ENCODE results near the gene CARD9. TPM values are rescaled to one million over a fixed set of nuclear protein-coding genes. Genes with fewer than 3 reads are reported as not detected.

CARD9 gene
- total RNA-seq, 1 donor from 2014 or later: 1.6 TPM

DNA sequence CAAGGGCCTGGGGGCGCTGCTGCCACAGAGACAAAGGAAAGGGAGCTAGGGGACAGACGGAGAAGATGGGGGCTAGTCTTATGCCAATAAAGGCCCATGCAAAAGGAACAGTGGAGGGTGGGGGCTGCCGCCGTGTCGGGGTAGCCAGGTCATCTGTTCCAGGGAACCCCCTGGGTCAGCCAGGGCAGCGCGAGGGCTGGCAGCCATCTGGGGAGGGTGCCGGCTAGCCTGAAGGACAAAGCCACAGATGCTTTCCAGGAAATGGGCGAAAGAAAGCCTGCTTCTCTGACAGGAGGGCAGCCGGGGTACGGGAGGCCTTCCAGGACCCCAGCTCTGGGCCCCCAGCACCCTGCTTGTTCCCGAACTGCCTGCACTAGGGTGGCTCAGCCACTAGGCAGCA is 1.6 kb upstream of the CARD9 start:
- H3K27ac Mint-ChIP-seq: no peak overlapping the region

DNA sequence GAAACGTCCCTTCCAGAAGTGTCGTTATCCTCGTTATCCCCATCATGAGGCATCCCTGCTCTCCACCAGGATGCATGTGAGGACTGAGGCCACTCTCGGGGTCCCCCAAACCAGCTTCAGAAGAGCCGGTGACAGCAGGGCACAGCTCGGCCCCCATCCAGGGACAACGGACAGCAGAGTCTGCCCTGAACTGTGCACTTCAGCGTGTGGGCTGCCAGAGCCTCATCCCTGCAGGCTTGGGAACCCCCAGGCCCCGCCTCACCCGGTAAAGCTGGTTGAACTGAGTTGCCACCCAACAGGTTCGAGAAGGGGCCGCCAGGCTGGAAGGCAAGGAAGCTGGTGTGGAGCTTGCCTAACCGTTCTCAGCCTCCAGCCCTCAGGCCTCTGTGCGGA is 710 bp upstream of the CARD9 start:
- H3K4me3 Mint-ChIP-seq (ENCODE audit: low read depth): no peak overlapping the region
- H3K9me3 Mint-ChIP-seq (ENCODE audit: low read depth): no peaks in the 10 kb centered on the region
- peaks cover 2% of the 10 kb centered on the region for H3K4me1 Mint-ChIP-seq (ENCODE audit: low read depth)
- H3K36me3 Mint-ChIP-seq (ENCODE audit: insufficient read depth): no peaks in the 10 kb centered on the region
- H3K27me3 Mint-ChIP-seq: no peaks in the 10 kb centered on the region
- no peak for DNase-seq (ENCODE audit: low spot score, unreplicated experiment)
- TF ChIP-seq CTCF (IDR thresholded peaks at IDR 0.05; ENCODE audit: unreplicated experiment): no peak
- no peak overlapping the region for H3K27ac Mint-ChIP-seq

More for the DNA sequence above, 1.6 kb upstream of the CARD9 start:
- no peak for DNase-seq (ENCODE audit: low spot score, unreplicated experiment)
- no peaks in the 10 kb centered on the region for H3K27me3 Mint-ChIP-seq
- H3K4me1 Mint-ChIP-seq (ENCODE audit: low read depth): peaks cover 2% of the 10 kb centered on the region
- H3K36me3 Mint-ChIP-seq (ENCODE audit: insufficient read depth): no peaks in the 10 kb centered on the region
- TF ChIP-seq CTCF (IDR thresholded peaks at IDR 0.05; ENCODE audit: unreplicated experiment): no peak
- no peaks in the 10 kb centered on the region for H3K9me3 Mint-ChIP-seq (ENCODE audit: low read depth)
- H3K4me3 Mint-ChIP-seq (ENCODE audit: low read depth): no peak overlapping the region

DNA sequence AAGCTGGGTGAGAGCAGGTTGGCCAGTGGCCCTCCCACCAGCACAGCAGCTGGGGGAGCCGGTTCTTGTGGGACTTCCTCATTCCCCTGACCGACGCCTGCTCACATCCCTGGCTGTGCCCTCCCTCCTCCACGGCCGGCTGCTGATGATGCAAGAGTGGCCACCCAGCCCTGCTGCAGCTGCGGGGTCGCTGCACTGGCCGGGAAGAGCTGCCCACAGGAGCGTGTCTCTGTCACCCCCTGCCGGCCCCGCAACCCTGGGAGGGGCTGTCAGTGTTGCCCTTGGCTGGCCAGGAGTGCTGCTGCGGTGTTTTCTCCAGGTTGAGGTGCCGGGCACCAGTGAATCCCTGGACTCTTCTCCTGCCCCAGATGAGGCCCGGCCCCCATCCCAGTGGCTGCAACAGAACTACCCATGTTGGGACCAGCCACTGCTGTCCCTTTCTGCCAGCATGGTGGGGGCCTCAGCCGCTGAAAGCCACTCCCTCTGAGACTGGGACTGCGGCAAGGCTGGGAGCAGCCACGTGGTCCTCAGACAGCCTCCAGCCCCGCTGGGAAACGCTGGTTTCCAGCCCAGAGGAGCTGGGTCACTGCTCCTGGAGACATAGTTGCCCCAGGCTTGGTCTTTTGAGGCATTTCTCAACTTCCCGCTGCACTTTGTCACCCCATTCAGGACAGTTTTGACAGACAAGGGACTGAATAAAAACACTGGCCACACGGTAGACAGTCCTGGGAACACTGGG is 739 bp downstream of the CARD9 start:
- TF ChIP-seq CTCF (IDR thresholded peaks at IDR 0.05; ENCODE audit: unreplicated experiment): peak; percentile 16

GRCh38 chr9:136372006-136372405 is 1.5 kb downstream of the CARD9 start:
- Mint-ChIP-seq H3K4me1 (ENCODE audit: low read depth) (peaks cover 2% of the 10 kb centered on the region), H3K9me3 (ENCODE audit: low read depth) (no peaks in the 10 kb centered on the region), H3K4me3 (ENCODE audit: low read depth) (no peak overlapping the region), H3K27me3 (no peaks in the 10 kb centered on the region), H3K27ac (no peak overlapping the region), H3K36me3 (ENCODE audit: insufficient read depth) (no peaks in the 10 kb centered on the region)
- DNase-seq (ENCODE audit: low spot score, unreplicated experiment): no peak
- TF ChIP-seq CTCF (IDR thresholded peaks at IDR 0.05; ENCODE audit: unreplicated experiment): no peak

More for the DNA sequence above, 739 bp downstream of the CARD9 start:
- H3K9me3 Mint-ChIP-seq (ENCODE audit: low read depth): no peaks in the 10 kb centered on the region
- H3K4me1 Mint-ChIP-seq (ENCODE audit: low read depth): peaks cover 2% of the 10 kb centered on the region
- no peaks in the 10 kb centered on the region for H3K27me3 Mint-ChIP-seq
- no peaks in the 10 kb centered on the region for H3K36me3 Mint-ChIP-seq (ENCODE audit: insufficient read depth)
- no peak for DNase-seq (ENCODE audit: low spot score, unreplicated experiment)
- no peak overlapping the region for H3K27ac Mint-ChIP-seq
- no peak overlapping the region for H3K4me3 Mint-ChIP-seq (ENCODE audit: low read depth)

DNA sequence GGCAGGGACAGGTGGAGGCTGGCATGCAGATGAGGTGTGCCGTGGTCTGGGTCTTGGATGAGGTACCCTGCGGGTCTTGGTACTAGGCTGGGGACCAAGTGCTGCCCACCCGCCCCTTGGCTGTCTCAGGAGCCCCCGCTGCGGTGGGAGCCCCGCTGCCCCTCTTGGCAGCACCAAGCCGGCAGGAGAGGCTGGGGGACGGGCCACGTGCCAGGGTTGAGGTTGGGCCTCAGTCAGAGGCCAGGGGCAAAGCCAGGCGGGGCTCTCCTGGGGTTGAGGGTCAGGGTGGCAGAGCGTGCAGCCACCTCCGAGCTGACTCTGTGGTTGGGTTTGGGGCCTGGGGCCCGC is 2.0 kb downstream of the CARD9 start:
- Mint-ChIP-seq H3K27me3 (no peaks in the 10 kb centered on the region), H3K9me3 (ENCODE audit: low read depth) (no peaks in the 10 kb centered on the region), H3K4me3 (ENCODE audit: low read depth) (no peak overlapping the region), H3K27ac (no peak overlapping the region), H3K4me1 (ENCODE audit: low read depth) (peaks cover 2% of the 10 kb centered on the region), H3K36me3 (ENCODE audit: insufficient read depth) (no peaks in the 10 kb centered on the region)
- no peak for TF ChIP-seq CTCF (IDR thresholded peaks at IDR 0.05; ENCODE audit: unreplicated experiment)
- no peak for DNase-seq (ENCODE audit: low spot score, unreplicated experiment)

All from progenitor cell of endocrine pancreas (in vitro differentiated cells).